Mesothelial cell of epicardium (in vitro differentiated cells): ENCODE measurements around the gene OAS3. TPM values are rescaled to one million over a fixed set of nuclear protein-coding genes. Genes with fewer than 3 reads are reported as not detected.

Experiments used
- DNase-seq, 2 experiments: peaks; one replicate each; pipeline ENCODE4 v3.0.0; 2021; ENCODE audit warnings: low spot score in 2 of 2; ENCODE audit not compliant: unreplicated experiment in 2 of 2
- H3K27ac Mint-ChIP-seq: 2 replicates; pipeline ENCODE4 v1.8.0; 2021; ENCODE audit warnings: mixed read lengths
- H3K27me3 Mint-ChIP-seq: 2 replicates; pipeline ENCODE4 v1.8.0; 2021; ENCODE audit warnings: low read depth, mixed read lengths
- H3K36me3 Mint-ChIP-seq: 2 replicates; pipeline ENCODE4 v1.8.0; 2021; ENCODE audit warnings: mixed read lengths
- H3K4me1 Mint-ChIP-seq: 2 replicates; pipeline ENCODE4 v1.8.0; 2021; ENCODE audit warnings: mixed read lengths
- H3K4me3 Mint-ChIP-seq: 2 replicates; pipeline ENCODE4 v1.8.0; 2021; ENCODE audit warnings: mild to moderate bottlenecking, moderate library complexity, mixed read lengths
- H3K9me3 Mint-ChIP-seq: 2 replicates; pipeline ENCODE4 v1.8.0; 2021; ENCODE audit warnings: mixed read lengths
- CTCF ChIP-seq: fragments of 200-600 bp; sonication (generic); IDR thresholded peaks from one replicate; pipeline ENCODE4 v1.5.0; 2021; ENCODE audit warnings: antibody characterized with exemption; ENCODE audit not compliant: unreplicated experiment
- total RNA-seq: library from RNA; stranded (reverse); gene quantifications from 3 replicates; pipeline ENCODE4 v1.2.1, GENCODE V29; 2021

Gene OAS3
- total RNA-seq, 1 donor from 2014 or later: 6.5 TPM

- no peaks in the 10 kb centered on the region for H3K4me1 Mint-ChIP-seq
- H3K27me3 Mint-ChIP-seq: peaks cover 67% of the 10 kb centered on the region
- no peak overlapping the region for H3K27ac Mint-ChIP-seq
- no peaks in the 10 kb centered on the region for H3K36me3 Mint-ChIP-seq
- H3K4me3 Mint-ChIP-seq: no peak overlapping the region
- H3K9me3 Mint-ChIP-seq: no peaks in the 10 kb centered on the region
- peak; percentile 41 for TF ChIP-seq CTCF
- DNase-seq: no peak
Observed at GRCh38 chr12:113005762-113006161, 67.5 kb downstream of the OAS3 start.

- TF ChIP-seq CTCF: no peak
- Mint-ChIP-seq H3K4me1 (no peaks in the 10 kb centered on the region), H3K27me3 (peaks cover 70% of the 10 kb centered on the region), H3K36me3 (no peaks in the 10 kb centered on the region), H3K27ac (no peak overlapping the region), H3K9me3 (no peaks in the 10 kb centered on the region), H3K4me3 (no peak overlapping the region)
- DNase-seq: no peak
Observed at GRCh38 chr12:113006206-113006605, 67.9 kb downstream of the OAS3 start.

GRCh38 chr12:113006641-113007040 is 68.4 kb downstream of the OAS3 start:
- Mint-ChIP-seq H3K36me3 (no peaks in the 10 kb centered on the region), H3K4me1 (no peaks in the 10 kb centered on the region), H3K9me3 (peaks cover 1% of the 10 kb centered on the region), H3K27ac (no peak overlapping the region), H3K4me3 (no peak overlapping the region), H3K27me3 (peaks cover 71% of the 10 kb centered on the region)
- no peak for TF ChIP-seq CTCF
- no peak for DNase-seq

GRCh38 chr12:113007166-113007565 is 68.9 kb downstream of the OAS3 start:
- TF ChIP-seq CTCF: no peak
- H3K9me3 Mint-ChIP-seq: peaks cover 4% of the 10 kb centered on the region
- H3K4me1 Mint-ChIP-seq: no peaks in the 10 kb centered on the region
- no peak overlapping the region for H3K27ac Mint-ChIP-seq
- H3K4me3 Mint-ChIP-seq: no peak overlapping the region
- H3K27me3 Mint-ChIP-seq: peaks cover 73% of the 10 kb centered on the region
- DNase-seq: no peak
- no peaks in the 10 kb centered on the region for H3K36me3 Mint-ChIP-seq

- Mint-ChIP-seq H3K9me3 (peaks cover 4% of the 10 kb centered on the region), H3K27me3 (peaks cover 63% of the 10 kb centered on the region), H3K36me3 (no peaks in the 10 kb centered on the region), H3K4me1 (no peaks in the 10 kb centered on the region), H3K27ac (no peak overlapping the region), H3K4me3 (no peak overlapping the region)
- no peak for DNase-seq
- no peak for TF ChIP-seq CTCF
Observed at GRCh38 chr12:113010701-113011100, 72.4 kb downstream of the OAS3 start.

GRCh38 chr12:113014565-113014964 is 76.3 kb downstream of the OAS3 start:
- no peak for TF ChIP-seq CTCF
- Mint-ChIP-seq H3K27me3 (peaks cover 43% of the 10 kb centered on the region), H3K4me3 (no peak overlapping the region), H3K36me3 (no peaks in the 10 kb centered on the region), H3K4me1 (no peaks in the 10 kb centered on the region), H3K27ac (no peak overlapping the region), H3K9me3 (peaks cover 4% of the 10 kb centered on the region)
- DNase-seq: no peak
